Smooth muscle cell (in vitro differentiated cells): ENCODE data around the gene GPR12. TPM values are rescaled to one million over a fixed set of nuclear protein-coding genes. Genes with fewer than 3 reads are reported as not detected.

Source experiments
- DNase-seq: peaks from one replicate; lab custom pipeline; 2025; ENCODE audit not compliant: unreplicated experiment; lab: John Stamatoyannopoulos, UW
- H2AFZ ChIP-seq: fragments of 200-600 bp; sonication (generic); 2 replicates; pipeline ENCODE4 v1.6.0; 2016; ENCODE audit warnings: antibody characterized with exemption, low read depth, mild to moderate bottlenecking
- H3F3A ChIP-seq: fragments of 200-600 bp; sonication (generic); 2 replicates; pipeline ENCODE4 v1.6.0; 2017; ENCODE audit warnings: antibody characterized with exemption, low read depth
- H3K27ac ChIP-seq: fragments of 200-600 bp; sonication (generic); 2 replicates; pipeline ENCODE4 v1.5.1; 2016; ENCODE audit warnings: low read depth, mild to moderate bottlenecking
- H3K27me3 ChIP-seq: fragments of 200-600 bp; sonication (generic); 2 replicates; pipeline ENCODE4 v1.6.1; 2016; ENCODE audit warnings: low read depth, mild to moderate bottlenecking
- H3K36me3 ChIP-seq: fragments of 200-600 bp; sonication (generic); 2 replicates; pipeline ENCODE4 v1.5.1; 2016; ENCODE audit warnings: low read depth
- H3K4me1 ChIP-seq: fragments of 200-600 bp; sonication (generic); 2 replicates; pipeline ENCODE4 v1.5.1; 2016; ENCODE audit warnings: low read depth
- H3K4me2 ChIP-seq: fragments of 200-600 bp; sonication (generic); 2 replicates; pipeline ENCODE4 v1.6.0; 2016; ENCODE audit warnings: mild to moderate bottlenecking
- H3K4me3 ChIP-seq: fragments of 200-600 bp; sonication (generic); 2 replicates; pipeline ENCODE4 v1.5.1; 2016; ENCODE audit warnings: mild to moderate bottlenecking
- H3K79me2 ChIP-seq: fragments of 200-600 bp; sonication (generic); 2 replicates; pipeline ENCODE4 v1.6.0; 2016; ENCODE audit warnings: low read depth, mild to moderate bottlenecking
- H3K9ac ChIP-seq: fragments of 200-600 bp; sonication (generic); 2 replicates; pipeline ENCODE4 v1.6.0; 2016; ENCODE audit warnings: low read depth
- H3K9me3 ChIP-seq: fragments of 200-600 bp; sonication (generic); replicated peaks from 2 replicates; pipeline ENCODE4 v1.5.1; 2016; ENCODE audit warnings: low read depth
- H4K20me1 ChIP-seq: fragments of 200-600 bp; sonication (generic); 2 replicates; pipeline ENCODE4 v1.6.0; 2016; ENCODE audit warnings: low read depth
- CTCF ChIP-seq: fragments of 200-600 bp; sonication (generic); IDR thresholded peaks from 2 replicates; pipeline ENCODE4 v1.5.1; 2017; ENCODE audit warnings: borderline replicate concordance, mild to moderate bottlenecking, antibody characterized with exemption; ENCODE audit not compliant: insufficient read depth, poor library complexity, severe bottlenecking
- WGBS: methylation state at CpG from one replicate; pipeline ENCODE4 v1.1.7; 2016; ENCODE audit warnings: low lambda C conversion rate; 5-methylcytosine and 5-hydroxymethylcytosine counted together
- polyA plus RNA-seq: library from polyadenylated mRNA; unstranded; fragments of >200 nt; fragmentation: Nextera tagmentation; extraction: Ambion mirVana; gene quantifications from 2 replicates; pipeline ENCODE4 v1.2.1, GENCODE V29; 2016
- total RNA-seq: library from RNA; depleted of rRNA; stranded (reverse); fragments of >200 nt; gene quantifications from 2 replicates; pipeline ENCODE4 v1.2.3, GENCODE V29; 2014

Gene GPR12
- total and polyA plus RNA-seq, 2 experiments from 2014 or later, result not detected

- Histone ChIP-seq H3F3A (no peaks in the 10 kb centered on the region), H3K36me3 (no peaks in the 10 kb centered on the region), H3K9me3 (no peaks in the 10 kb centered on the region), H2AFZ (no peak overlapping the region), H3K27me3 (peaks cover 73% of the 10 kb centered on the region), H3K4me1 (no peaks in the 10 kb centered on the region), H3K4me3 (no peak overlapping the region), H3K27ac (no peak overlapping the region), H3K4me2 (no peak overlapping the region), H4K20me1 (no peaks in the 10 kb centered on the region), H3K79me2 (no peaks in the 10 kb centered on the region), H3K9ac (no peak overlapping the region)
- DNase-seq, result no peak
- TF ChIP-seq CTCF, result no peak
- 54% methylated on average over 7 of the region's 7 CpGs for WGBS
These were observed 16.6 kb downstream of the GPR12 start for GRCh38 chr13:26743971-26744370.

- TF ChIP-seq CTCF, result no peak
- no peak overlapping the region for H2AFZ ChIP-seq
- WGBS, result 49% methylated on average over 25 of the region's 25 CpGs
- H3K9ac ChIP-seq, result no peak overlapping the region
- no peak for DNase-seq
- no peaks in the 10 kb centered on the region for H4K20me1 ChIP-seq
- no peaks in the 10 kb centered on the region for H3K79me2 ChIP-seq
- no peaks in the 10 kb centered on the region for H3F3A ChIP-seq
- no peak overlapping the region for H3K4me2 ChIP-seq
- no peaks in the 10 kb centered on the region for H3K36me3 ChIP-seq
- no peak overlapping the region for H3K4me3 ChIP-seq
- no peaks in the 10 kb centered on the region for H3K4me1 ChIP-seq
- no peaks in the 10 kb centered on the region for H3K9me3 ChIP-seq
- no peak overlapping the region for H3K27ac ChIP-seq
- H3K27me3 ChIP-seq, result peaks cover 62% of the 10 kb centered on the region
These were observed 17.8 kb downstream of the GPR12 start for GRCh38 chr13:26742691-26743358.

GRCh38 chr13:26735677-26736076 lies 24.9 kb downstream of the GPR12 start:
- 88% methylated on average over 9 of the region's 9 CpGs for WGBS
- no peak for TF ChIP-seq CTCF
- Histone ChIP-seq H3K36me3 (no peaks in the 10 kb centered on the region), H3K9ac (no peak overlapping the region), H3K27me3 (peaks cover 6% of the 10 kb centered on the region), H3F3A (no peaks in the 10 kb centered on the region), H3K4me2 (no peak overlapping the region), H3K4me3 (no peak overlapping the region), H3K4me1 (no peaks in the 10 kb centered on the region), H3K9me3 (no peaks in the 10 kb centered on the region), H3K79me2 (no peaks in the 10 kb centered on the region), H3K27ac (no peak overlapping the region), H4K20me1 (no peaks in the 10 kb centered on the region), H2AFZ (no peak overlapping the region)
- DNase-seq, result no peak

- Histone ChIP-seq H3K9ac (no peak overlapping the region), H3K4me3 (no peak overlapping the region), H3K79me2 (no peaks in the 10 kb centered on the region), H4K20me1 (no peaks in the 10 kb centered on the region), H3K27ac (no peak overlapping the region), H2AFZ (no peak overlapping the region), H3K4me2 (no peak overlapping the region), H3K4me1 (no peaks in the 10 kb centered on the region), H3F3A (no peaks in the 10 kb centered on the region), H3K36me3 (no peaks in the 10 kb centered on the region), H3K27me3 (peaks cover 3% of the 10 kb centered on the region), H3K9me3 (no peaks in the 10 kb centered on the region)
- no peak for DNase-seq
- no peak for TF ChIP-seq CTCF
These were observed 33.0 kb downstream of the GPR12 start for GRCh38 chr13:26727633-26728032.
